Measurements from ENCODE around the gene TRIP6.

Gene TRIP6

GRCh38 chr7:100863406-100863950, 3.7 kb upstream of the TRIP6 start (continued):
- TF ChIP-seq ZSCAN23 (tag by site-specific recombination; IDR thresholded peaks at IDR 0.05), result no peak
- no peak for TF ChIP-seq ZNF558 (tag by site-specific recombination; IDR thresholded peaks at IDR 0.05)
- TF ChIP-seq ZNF280D (tag by site-specific recombination; IDR thresholded peaks at IDR 0.05), result no peak

GRCh38 chr7:100864263-100864845, 2.8 kb upstream of the TRIP6 start:
- Histone ChIP-seq H3K4me3 (ENCODE audit: low read depth, low read length) (no peak overlapping the region), H3K9me3 (ENCODE audit: control insufficient read depth, insufficient read depth, low read depth, low read length) (no peaks in the 10 kb centered on the region), H3K27ac (ENCODE audit: extremely low read depth, low read depth, low read length) (no peak overlapping the region), H3K4me1 (ENCODE audit: control insufficient read depth, insufficient read depth, low read length) (no peaks in the 10 kb centered on the region; the same call in 1 of the 2 replicates), H3K36me3 (ENCODE audit: control insufficient read depth in 2 of 2, insufficient read depth in 1 of 2, low read length in 2 of 2) (peaks cover 4 to 9% of the 10 kb centered on the region in 2 experiments; a peak in 2 of 3 replicates)
- ChIA-PET POLR2A (interaction anchor here (0.8 kb wide), 1 partner anchor 385 kb away, joined by 3 read pairs; no protein-coding TSS in a partner anchor), CTCF (interaction anchor here (0.6 to 2.4 kb wide), 5 partner anchors 9 to 1479 kb away, joined by 3 to 10 read pairs (median 3); partner anchors contain the start of gene SLC12A9)
- TF ChIP-seq ZNF138 (tag by site-specific recombination; IDR thresholded peaks at IDR 0.05; ENCODE audit: borderline replicate concordance) (no peak), SCRT2 (tag by site-specific recombination; IDR thresholded peaks at IDR 0.05) (no peak), ZNF621 (tag by site-specific recombination; IDR thresholded peaks at IDR 0.05) (no peak), ZNF571 (tag by site-specific recombination; IDR thresholded peaks at IDR 0.05) (no peak), ZNF239 (tag by site-specific recombination; IDR thresholded peaks at IDR 0.05) (no peak), PRDM2 (tag by site-specific recombination; IDR thresholded peaks at IDR 0.05; ENCODE audit: borderline replicate concordance) (no peak), ZNF398 (tag by site-specific recombination; IDR thresholded peaks at IDR 0.05) (no peak), ZNF843 (tag by site-specific recombination; IDR thresholded peaks at IDR 0.05) (no peak), ZSCAN5A (tag by site-specific recombination; IDR thresholded peaks at IDR 0.05) (no peak), ZNF292 (tag by site-specific recombination; IDR thresholded peaks at IDR 0.05; ENCODE audit: borderline replicate concordance, low read depth) (no peak), ZNF561 (tag by site-specific recombination; IDR thresholded peaks at IDR 0.05; ENCODE audit: borderline replicate concordance) (no peak), ZNF626 (tag by site-specific recombination; IDR thresholded peaks at IDR 0.05) (no peak), PBX3 (CRISPR knock-in tag; IDR thresholded peaks at IDR 0.05) (no peak), HIC1 (tag by site-specific recombination; IDR thresholded peaks at IDR 0.05) (no peak), ZNF394 (tag by site-specific recombination; IDR thresholded peaks at IDR 0.05; ENCODE audit: borderline replicate concordance) (no peak), ZNF302 (tag by site-specific recombination; IDR thresholded peaks at IDR 0.05; ENCODE audit: low read depth) (no peak)
